Adrenal gland (tissue), 12 donors: Measurements from ENCODE around the gene SNX11. TPM values are rescaled to one million over a fixed set of nuclear protein-coding genes. Genes with fewer than 3 reads are reported as not detected.
A peak's percentile ranks its signal among the peaks of the same experiment; 100 is the strongest.

Experiments used
- DNase-seq, 7 donors: peaks; one replicate each; pipeline ENCODE4 v3.0.0-alpha.2; 2019 to 2020
- H3K27ac ChIP-seq, 5 donors: fragments of 200-600 bp; sonication (generic) in 4 of 5; 1 replicate in 3 of 5; 2 replicates in 2 of 5; pipeline versions ENCODE4 v1.5.1 to v1.8.0; 2016 to 2020; ENCODE audit warnings: mild to moderate bottlenecking in 1 of 5
- H3K27me3 ChIP-seq: fragments of 200-600 bp; 2 replicates; pipeline ENCODE4 v1.8.0; 2021
- H3K36me3 ChIP-seq, 2 donors: fragments of 200-600 bp; replicated peaks in 1 of 2; 1 replicate in 1 of 2; 2 replicates in 1 of 2; pipeline versions ENCODE4 v1.5.1 to v1.8.0; 2018 to 2022
- H3K4me1 ChIP-seq, 2 donors: fragments of 200-600 bp; replicated peaks in 1 of 2; 1 replicate in 1 of 2; 2 replicates in 1 of 2; pipeline versions ENCODE4 v1.5.1 to v1.8.0; 2018 to 2021
- H3K4me3 ChIP-seq, 4 donors: fragments of 200-600 bp; sonication (generic) in 3 of 4; one replicate each; pipeline ENCODE4 v1.5.1; 2016 to 2018
- H3K9me3 ChIP-seq, 3 donors: fragments of 200-600 bp; sonication (generic) in 1 of 3; replicated peaks in 1 of 3; 1 replicate in 2 of 3; 2 replicates in 1 of 3; pipeline versions ENCODE4 v1.5.1 to v1.8.0; 2016 to 2021
- CTCF ChIP-seq, 6 experiments: fragments of 450-650 bp in 4 of 6; fragments of 200-600 bp in 2 of 6; sonication (generic) in 1 of 6; IDR thresholded peaks; 1 replicate in 5 of 6; 2 replicates in 1 of 6; pipeline versions ENCODE4 v1.5.1 to v1.8.0; 2016 to 2021; ENCODE audit warnings: antibody characterized with exemption in 6 of 6, mild to moderate bottlenecking in 2 of 6, moderate library complexity in 1 of 6
- POLR2A ChIP-seq, 2 donors: fragments of 450-650 bp; IDR thresholded peaks; one replicate each; pipeline ENCODE4 v1.6.1; 2017; ENCODE audit warnings: antibody characterized with exemption in 2 of 2, mild to moderate bottlenecking in 2 of 2, moderate library complexity in 1 of 2
- WGBS, 4 donors: extraction: QIAGEN DNeasy Blood & Tissue Kit in 2 of 4; methylation state at CpG; one replicate each; pipeline versions ENCODE4 v1.1.5 to v1.1.7; 2013 to 2017; 5-methylcytosine and 5-hydroxymethylcytosine counted together
- intact Hi-C, 2 donors: fragments of 100-400 bp; cut with DNase I; formaldehyde crosslinking; loops; one replicate each; pipeline versions ENCODE4 v1.14.1 to v1.15.0; 2022 to 2023
- polyA plus RNA-seq, 3 donors: library from polyadenylated mRNA; stranded (reverse); fragments of 200-250 nt in 2 of 3; fragments of 350-450 nt in 1 of 3; fragmentation: Illumina TruSeq in 1 of 3; extraction: RNeasy Lipid Tissue Mini Kit (QIAGEN cat#74804) in 1 of 3; gene quantifications; one replicate each; pipeline ENCODE4 v1.2.3, GENCODE V29; 2013 to 2014
- total RNA-seq, 9 donors: library from RNA; depleted of rRNA in 4 of 9; stranded (reverse); fragments of >200 nt in 4 of 9; fragments of 120-200 nt in 1 of 9; fragmentation: NEBNext Ultra II Directional in 1 of 9; extraction: Animal tissue kit (Norgen Biotek cat#: 25700) in 1 of 9; gene quantifications; one replicate each; pipeline versions ENCODE4 v1.1.0 to v1.2.4, GENCODE V29; 2013 to 2023
- donor health status: healthy with polysubstance abuse.
- donor health status: Bipolar disorder and iron deficiency.
- donor health status: DM: yes; HTN: yes; CAD: no.
- donor health status: DM: no; HTN: no; CAD: no.
- donor health status: DM: no; HTN: no; CAD: no.
- donor health status: DM: yes; HTN: yes; CAD: no.

Gene SNX11
- total and polyA plus RNA-seq, 12 donors = 6.7 to 29.9 (median 15.2) TPM

- Histone ChIP-seq H3K4me1 (peaks cover 0 to 39% of the 10 kb centered on the region in 2 donors), H3K4me3 (no peak overlapping the region), H3K36me3 (no peaks in the 10 kb centered on the region), H3K27me3 (no peaks in the 10 kb centered on the region), H3K27ac (no peak overlapping the region), H3K9me3 (no peaks in the 10 kb centered on the region)
- no peak for TF ChIP-seq POLR2A (IDR thresholded peaks at IDR 0.05)
- TF ChIP-seq CTCF (IDR thresholded peaks at IDR 0.05) = no peak
- intact Hi-C loops = no loop called here
- no peak for DNase-seq
- 82 to 91% (median 85%) methylated on average over 7 of the region's 7 CpGs for WGBS, 4 donors
These were observed 3.1 kb upstream of the SNX11 start for GRCh38 chr17:48104440-48104839.

- 32 to 41% (median 36%) methylated on average over 13 of the region's 13 CpGs for WGBS, 4 donors
- peak overlapping the region; percentile 85 to 91 (median 88) for H3K27ac ChIP-seq
- H3K9me3 ChIP-seq = no peaks in the 10 kb centered on the region
- peak overlapping the region; percentile 57 to 63 (median 60) for H3K4me3 ChIP-seq
- peaks cover 0 to 35% of the 10 kb centered on the region in 2 donors for H3K4me1 ChIP-seq
- intact Hi-C loops = no loop called here
- TF ChIP-seq POLR2A (IDR thresholded peaks at IDR 0.05) (no peak), CTCF (IDR thresholded peaks at IDR 0.05) (no peak)
- no peaks in the 10 kb centered on the region for H3K27me3 ChIP-seq
- DNase-seq = no peak
- no peaks in the 10 kb centered on the region for H3K36me3 ChIP-seq
These were observed 797 bp upstream of the SNX11 start for GRCh38 chr17:48106802-48107136.

- intact Hi-C loops = no loop called here
- WGBS, 4 donors = 74 to 81% (median 76%) methylated on average over 9 of the region's 9 CpGs
- no peak for DNase-seq
These were observed 3.2 kb downstream of the SNX11 start for GRCh38 chr17:48110761-48111160.

GRCh38 chr17:48111937-48112241 is 4.3 kb downstream of the SNX11 start:
- H3K4me1 ChIP-seq = peaks cover 0 to 28% of the 10 kb centered on the region in 2 donors
- WGBS, 4 donors = 83 to 95% (median 87%) methylated on average over 2 of the region's 2 CpGs
- intact Hi-C loops = no loop called here
- no peak overlapping the region for H3K27ac ChIP-seq
- DNase-seq = no peak
- H3K4me3 ChIP-seq = no peak overlapping the region
- H3K9me3 ChIP-seq = no peaks in the 10 kb centered on the region
- no peak for TF ChIP-seq POLR2A (IDR thresholded peaks at IDR 0.05)
- TF ChIP-seq CTCF (IDR thresholded peaks at IDR 0.05) = no peak
- no peaks in the 10 kb centered on the region for H3K27me3 ChIP-seq
- H3K36me3 ChIP-seq = peaks cover 0 to 12% of the 10 kb centered on the region in 2 donors

More at GRCh38 chr17:48110761-48111160, 3.2 kb downstream of the SNX11 start:
- Histone ChIP-seq H3K4me1 (peaks cover 0 to 33% of the 10 kb centered on the region in 2 donors), H3K36me3 (peaks cover 0 to 12% of the 10 kb centered on the region in 2 donors), H3K9me3 (no peaks in the 10 kb centered on the region), H3K27me3 (no peaks in the 10 kb centered on the region), H3K27ac (no peak overlapping the region), H3K4me3 (no peak overlapping the region)
- TF ChIP-seq CTCF (IDR thresholded peaks at IDR 0.05) = no peak
- TF ChIP-seq POLR2A (IDR thresholded peaks at IDR 0.05) = no peak
